HG03159 (cell line): ENCODE results near the gene IBA57.
"Not testable (repeated sequence)": the region's sequence is repeated elsewhere in the genome, so short reads cannot be mapped to it uniquely, and the experiment has no call there.

Source experiments
- ATAC-seq: cut with Tn5 transposase; IDR thresholded peaks from one replicate; pipeline ENCODE4 v1.9.1; 2021; ENCODE audit warnings: mild to moderate bottlenecking, moderate library complexity; ENCODE audit not compliant: unreplicated experiment

Gene IBA57

GRCh38 chr1:228170666-228171065 is 5.1 kb downstream of the IBA57 start:
- no peak for ATAC-seq

GRCh38 chr1:228171221-228171891 is 5.8 kb downstream of the IBA57 start:
- no peak for ATAC-seq

GRCh38 chr1:228172591-228173527 is 7.3 kb downstream of the IBA57 start:
- ATAC-seq, result no peak

DNA sequence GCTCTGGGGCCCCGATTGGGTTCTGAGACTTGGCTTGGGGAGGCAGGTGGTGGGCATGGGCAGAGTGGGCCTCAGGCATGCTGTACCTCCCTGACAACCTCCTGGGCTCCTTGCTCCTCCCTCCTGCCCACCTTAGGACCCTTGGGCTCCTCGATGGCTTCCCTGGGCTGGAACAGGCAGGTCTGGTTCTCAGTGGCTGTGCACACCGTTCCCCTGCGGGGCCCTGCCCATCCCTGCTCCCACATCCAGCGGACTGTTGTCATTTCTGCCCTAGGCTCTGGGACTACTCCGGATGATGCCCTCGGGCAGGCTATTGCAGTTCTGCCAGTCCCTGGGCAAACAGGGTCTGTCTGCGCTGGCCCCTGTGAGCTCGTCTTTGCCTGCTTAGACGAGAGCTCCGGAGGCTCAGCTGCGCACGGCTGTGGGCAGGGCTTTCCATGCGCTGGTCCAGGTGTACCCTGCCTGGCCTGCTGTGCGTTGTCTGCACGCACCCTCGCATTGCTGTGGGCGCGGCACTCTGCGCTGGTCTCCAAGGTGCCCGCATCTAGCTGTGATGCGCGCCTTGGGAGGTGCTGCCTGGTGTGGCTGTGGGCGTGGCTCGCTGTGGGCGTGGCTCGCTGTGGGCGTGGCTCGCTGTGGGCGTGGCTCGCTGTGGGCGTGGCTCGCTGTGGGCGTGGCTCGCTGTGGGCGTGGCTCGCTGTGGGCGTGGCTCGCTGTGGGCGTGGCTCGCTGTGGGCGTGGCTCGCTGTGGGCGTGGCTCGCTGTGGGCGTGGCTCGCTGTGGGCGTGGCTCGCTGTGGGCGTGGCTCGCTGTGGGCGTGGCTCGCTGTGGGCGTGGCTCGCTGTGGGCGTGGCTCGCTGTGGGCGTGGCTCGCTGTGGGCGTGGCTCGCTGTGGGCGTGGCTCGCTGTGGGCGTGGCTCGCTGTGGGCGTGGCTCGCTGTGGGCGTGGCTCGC is 8.2 kb downstream of the IBA57 start:
- not testable (repeated sequence) for ATAC-seq

- ATAC-seq, result no peak
These were observed 9.1 kb downstream of the IBA57 start for GRCh38 chr1:228174482-228175315.

DNA sequence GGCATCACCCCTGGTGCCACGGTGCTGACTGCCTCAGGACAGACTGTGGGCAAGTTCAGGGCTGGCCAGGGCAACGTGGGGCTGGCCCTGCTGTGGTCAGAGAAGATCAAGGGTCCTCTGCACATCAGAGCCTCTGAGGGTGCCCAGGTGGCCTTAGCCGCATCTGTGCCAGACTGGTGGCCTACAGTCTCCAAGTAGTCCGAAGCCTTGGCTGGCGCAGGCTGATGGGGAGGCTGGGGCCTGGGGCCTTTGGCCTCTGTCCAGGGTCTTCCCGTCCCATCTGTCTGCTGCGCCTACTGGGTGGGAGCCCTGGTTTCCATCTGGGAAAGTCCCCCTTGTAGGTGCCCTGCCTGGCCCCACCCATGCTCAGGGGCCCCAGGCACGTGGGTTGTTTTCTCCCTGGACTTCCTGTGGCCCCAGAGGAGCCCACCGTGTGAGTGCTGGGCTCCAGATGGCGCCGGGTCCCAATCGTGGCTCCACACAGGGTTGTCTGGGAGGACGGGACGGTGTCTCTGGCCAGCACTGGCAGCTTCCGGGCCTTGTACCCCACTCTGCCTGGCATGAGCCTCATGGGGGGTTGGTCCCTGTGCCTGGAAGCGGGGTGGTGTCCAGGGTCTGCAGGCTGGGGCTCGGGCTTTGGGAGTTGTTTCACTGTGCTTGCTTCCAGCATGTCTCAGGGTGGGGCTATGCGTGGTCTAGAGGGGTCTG is 9.9 kb downstream of the IBA57 start:
- no peak for ATAC-seq

- ATAC-seq, result no peak
These were observed 10.4 kb downstream of the IBA57 start for GRCh38 chr1:228176024-228176395.

GRCh38 chr1:228176461-228177182 is 11.0 kb downstream of the IBA57 start:
- ATAC-seq, result no peak

GRCh38 chr1:228177183-228177475 is 11.5 kb downstream of the IBA57 start:
- no peak for ATAC-seq

- no peak for ATAC-seq
These were observed 12.4 kb downstream of the IBA57 start for GRCh38 chr1:228177721-228178710.

DNA sequence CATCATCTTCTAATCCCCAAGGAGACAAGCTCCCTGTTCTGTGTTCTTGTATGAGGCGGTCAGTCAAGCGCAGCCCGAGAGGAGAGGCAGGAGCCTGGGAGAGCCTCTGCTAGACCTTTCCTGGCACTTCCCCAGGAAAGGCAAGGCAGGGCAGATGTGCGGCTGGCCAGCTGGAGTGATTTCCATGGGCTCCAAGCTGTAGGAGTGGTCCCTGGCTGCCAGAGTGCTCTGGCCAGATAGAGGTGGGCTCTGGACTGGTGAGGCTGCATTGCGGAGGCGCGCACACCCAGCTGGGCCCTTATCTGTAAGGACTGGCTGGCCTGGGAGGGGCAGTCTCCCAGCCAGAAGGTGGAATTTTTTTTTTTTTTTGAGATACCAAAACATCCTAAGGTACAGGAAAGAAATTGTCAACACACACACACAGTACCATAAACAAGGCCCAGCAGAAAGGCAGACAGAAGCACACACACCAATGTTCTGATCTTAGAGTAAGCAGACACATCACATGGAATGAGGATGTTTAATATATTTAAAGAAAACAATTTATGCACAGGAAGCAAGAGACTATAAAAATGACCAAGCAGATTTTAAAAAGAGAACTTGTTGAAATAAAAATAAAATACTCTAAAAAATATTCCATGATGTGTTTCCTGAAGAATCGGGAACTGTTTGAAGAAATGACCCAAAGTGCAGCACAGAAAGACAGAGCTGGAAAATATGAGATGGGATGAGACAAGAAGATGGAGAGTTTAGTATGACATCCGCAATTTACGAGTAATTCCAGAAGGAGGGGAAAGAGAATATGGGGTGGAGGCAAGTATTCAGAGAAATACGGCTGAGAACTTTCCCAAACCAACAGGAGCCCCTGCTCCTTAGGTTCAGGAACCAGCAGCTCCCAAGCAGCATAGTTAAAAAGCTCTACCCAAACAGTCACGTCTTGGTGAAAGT is 13.4 kb downstream of the IBA57 start:
- no peak for ATAC-seq

- no peak for ATAC-seq
These were observed 14.8 kb downstream of the IBA57 start for GRCh38 chr1:228180271-228180958.

DNA sequence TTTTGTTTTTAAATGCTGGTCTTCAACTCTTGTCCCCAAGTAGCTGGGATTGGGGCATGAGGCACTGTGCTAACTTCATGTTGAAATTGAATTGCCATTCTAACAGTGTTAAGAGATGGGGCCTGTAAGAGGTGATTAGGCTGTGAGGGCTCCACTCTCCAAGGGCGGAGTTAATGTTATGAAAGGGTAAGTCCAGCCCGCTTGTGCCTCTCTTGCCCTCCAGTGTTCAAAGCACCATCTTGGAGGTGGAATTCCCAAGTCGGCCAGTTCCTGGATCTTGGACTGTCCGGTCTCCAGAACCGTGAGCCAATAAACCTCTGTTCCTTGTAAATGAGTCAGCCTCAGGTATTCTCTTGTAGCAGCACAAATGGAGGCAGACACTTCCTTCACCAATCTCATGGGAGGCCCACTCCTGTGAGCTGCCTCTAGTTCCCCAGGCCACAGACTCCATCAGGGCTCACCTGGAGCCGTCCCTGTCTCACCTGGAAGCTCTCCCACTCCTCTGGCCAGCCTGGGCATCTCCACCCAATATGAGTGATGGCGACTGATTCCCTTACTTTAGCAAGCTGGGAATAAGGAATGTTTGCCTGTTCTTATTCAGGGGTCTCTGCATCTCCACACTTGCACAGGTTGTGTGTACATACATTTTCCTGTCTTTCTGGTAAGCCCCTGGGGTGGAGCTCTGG is 15.5 kb downstream of the IBA57 start:
- no peak for ATAC-seq

- ATAC-seq, result no peak
These were observed 16.0 kb downstream of the IBA57 start for GRCh38 chr1:228181645-228182034.

DNA sequence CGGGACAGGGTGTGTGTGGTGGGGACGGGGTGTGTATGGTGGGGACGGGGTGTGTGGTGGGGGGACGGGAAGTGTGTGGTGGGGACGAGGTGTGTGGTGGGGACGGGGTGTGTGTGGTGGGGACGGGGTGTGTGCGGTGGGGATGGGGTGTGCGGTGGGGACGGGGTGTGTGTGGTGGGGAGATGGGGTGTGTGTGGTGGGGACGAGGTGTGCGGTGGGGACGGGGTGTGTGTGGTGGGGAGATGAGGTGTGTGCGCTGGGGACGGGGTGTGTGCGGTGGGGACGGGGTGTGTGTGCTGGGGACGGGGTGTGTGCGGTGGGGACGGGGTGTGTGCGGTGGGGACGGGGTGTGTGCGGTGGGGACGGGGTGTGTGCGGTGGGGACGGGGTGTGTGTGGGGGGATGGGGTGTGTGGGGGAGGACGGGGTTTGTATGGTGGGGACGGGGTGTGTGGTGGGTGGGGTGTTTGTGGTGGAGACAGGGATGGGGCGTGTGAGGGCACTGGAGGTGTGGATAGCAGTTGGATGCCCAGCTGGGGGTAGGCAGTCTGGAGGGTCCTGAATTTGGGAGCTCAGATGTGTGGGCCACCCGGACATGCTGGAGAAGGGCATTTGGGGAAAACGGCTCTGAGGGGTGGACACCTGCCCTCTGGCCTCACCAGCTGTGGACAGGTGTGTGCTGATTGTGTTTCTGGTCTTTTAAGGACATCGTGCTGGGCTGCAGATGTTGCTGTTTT is 16.9 kb downstream of the IBA57 start:
- ATAC-seq, result no peak
